ENCODE data around the gene ALOXE3. TPM values are rescaled to one million over a fixed set of nuclear protein-coding genes. Genes with fewer than 3 reads are reported as not detected.
"Not testable (repeated sequence)": the region's sequence is repeated elsewhere in the genome, so short reads cannot be mapped to it uniquely, and the experiment has no call there.

The ALOXE3 gene
- total RNA-seq, 1 donor from 2014 or later = not detected

GRCh38 chr17:8082292-8082691 is 36.0 kb downstream of the ALOXE3 start:
- Histone ChIP-seq H3K27me3 (peaks cover 56% of the 10 kb centered on the region), H3K36me3 (no peaks in the 10 kb centered on the region), H3K4me3 (no peak overlapping the region), H3K27ac (no peak overlapping the region), H3K9me3 (no peaks in the 10 kb centered on the region), H3K4me1 (peaks cover 15% of the 10 kb centered on the region)
- no peak for DNase-seq
- intact Hi-C loops (cut with DNase I) = no loop called here
- TF ChIP-seq CTCF (IDR thresholded peaks at IDR 0.05) = no peak
- no peak for ATAC-seq

GRCh38 chr17:8081876-8082275 is 36.4 kb downstream of the ALOXE3 start:
- ATAC-seq (no peak), DNase-seq (no peak)
- intact Hi-C loops (cut with DNase I) = no loop called here
- H3K9me3 ChIP-seq = no peaks in the 10 kb centered on the region
- H3K36me3 ChIP-seq = no peaks in the 10 kb centered on the region
- TF ChIP-seq CTCF (IDR thresholded peaks at IDR 0.05) = no peak
- peaks cover 60% of the 10 kb centered on the region for H3K27me3 ChIP-seq
- peaks cover 15% of the 10 kb centered on the region for H3K4me1 ChIP-seq
- no peak overlapping the region for H3K4me3 ChIP-seq
- H3K27ac ChIP-seq = no peak overlapping the region

GRCh38 chr17:8080799-8081219 is 37.5 kb downstream of the ALOXE3 start:
- peaks cover 71% of the 10 kb centered on the region for H3K27me3 ChIP-seq
- ATAC-seq = no peak
- intact Hi-C loops (cut with DNase I) = no loop called here
- no peak for TF ChIP-seq CTCF (IDR thresholded peaks at IDR 0.05)
- H3K4me3 ChIP-seq = no peak overlapping the region
- no peak overlapping the region for H3K27ac ChIP-seq
- peaks cover 15% of the 10 kb centered on the region for H3K4me1 ChIP-seq
- no peak for DNase-seq
- H3K9me3 ChIP-seq = no peaks in the 10 kb centered on the region
- H3K36me3 ChIP-seq = no peaks in the 10 kb centered on the region

- H3K4me1 ChIP-seq = peaks cover 15% of the 10 kb centered on the region
- H3K27me3 ChIP-seq = peaks cover 76% of the 10 kb centered on the region
- no peak for TF ChIP-seq CTCF (IDR thresholded peaks at IDR 0.05)
- H3K36me3 ChIP-seq = no peaks in the 10 kb centered on the region
- H3K4me3 ChIP-seq = no peak overlapping the region
- H3K27ac ChIP-seq = no peak overlapping the region
- intact Hi-C loops (cut with DNase I) = no loop called here
- DNase-seq (no peak), ATAC-seq (no peak)
- no peaks in the 10 kb centered on the region for H3K9me3 ChIP-seq
Measured at GRCh38 chr17:8080208-8080798, 38.0 kb downstream of the ALOXE3 start.

- peaks cover 15% of the 10 kb centered on the region for H3K4me1 ChIP-seq
- H3K4me3 ChIP-seq = peak overlapping the region; percentile 48
- ATAC-seq (peak; percentile 89), DNase-seq (peak; percentile 87)
- H3K27ac ChIP-seq = no peak overlapping the region
- H3K36me3 ChIP-seq = no peaks in the 10 kb centered on the region
- intact Hi-C loops (cut with DNase I) = no loop called here
- H3K9me3 ChIP-seq = no peaks in the 10 kb centered on the region
- peaks cover 80% of the 10 kb centered on the region for H3K27me3 ChIP-seq
- peak; percentile 93 for TF ChIP-seq CTCF (IDR thresholded peaks at IDR 0.05)
Measured at GRCh38 chr17:8079291-8080207, 38.8 kb downstream of the ALOXE3 start.

GRCh38 chr17:8077939-8078338 is 40.4 kb downstream of the ALOXE3 start:
- peaks cover 24% of the 10 kb centered on the region for H3K4me1 ChIP-seq
- ATAC-seq; H3K36me3 ChIP-seq; H3K4me3 ChIP-seq; H3K9me3 ChIP-seq; DNase-seq; intact Hi-C loops (cut with DNase I); H3K27ac ChIP-seq: not testable (repeated sequence)
- peaks cover 90% of the 10 kb centered on the region for H3K27me3 ChIP-seq
